ENCODE results near the gene GRK1. TPM values are rescaled to one million over a fixed set of nuclear protein-coding genes. Genes with fewer than 3 reads are reported as not detected.

GRK1 gene
- total RNA-seq, 1 donor from 2014 or later = 1.2 TPM

- H3K9me3 Mint-ChIP-seq (ENCODE audit: unreplicated experiment) = peaks cover 7% of the 10 kb centered on the region
- H3K27ac Mint-ChIP-seq (ENCODE audit: unreplicated experiment) = no peak overlapping the region
Measured at GRCh38 chr13:113658836-113659235, 8.2 kb upstream of the GRK1 start.

GRCh38 chr13:113659337-113659736 lies 7.7 kb upstream of the GRK1 start:
- DNase-seq = no peak
- no peak overlapping the region for H3K4me3 Mint-ChIP-seq (ENCODE audit: unreplicated experiment)
- H3K4me1 Mint-ChIP-seq (ENCODE audit: low read depth, unreplicated experiment) = no peaks in the 10 kb centered on the region
- peaks cover 6% of the 10 kb centered on the region for H3K9me3 Mint-ChIP-seq (ENCODE audit: unreplicated experiment)
- peaks cover 18% of the 10 kb centered on the region for H3K36me3 Mint-ChIP-seq (ENCODE audit: unreplicated experiment)
- no peak for TF ChIP-seq CTCF (IDR thresholded peaks at IDR 0.05; ENCODE audit: partially characterized antibody, unreplicated experiment)
- H3K27ac Mint-ChIP-seq (ENCODE audit: unreplicated experiment) = no peak overlapping the region
- H3K27me3 Mint-ChIP-seq (ENCODE audit: unreplicated experiment) = peaks cover 4% of the 10 kb centered on the region

More at GRCh38 chr13:113658836-113659235, 8.2 kb upstream of the GRK1 start:
- Mint-ChIP-seq H3K27me3 (ENCODE audit: unreplicated experiment) (peaks cover 2% of the 10 kb centered on the region), H3K4me3 (ENCODE audit: unreplicated experiment) (no peak overlapping the region), H3K4me1 (ENCODE audit: low read depth, unreplicated experiment) (no peaks in the 10 kb centered on the region), H3K36me3 (ENCODE audit: unreplicated experiment) (peaks cover 18% of the 10 kb centered on the region)
- TF ChIP-seq CTCF (IDR thresholded peaks at IDR 0.05; ENCODE audit: partially characterized antibody, unreplicated experiment) = no peak
- DNase-seq = peak; percentile 6

GRCh38 chr13:113660066-113660465 lies 7.0 kb upstream of the GRK1 start:
- DNase-seq = no peak
- H3K27ac Mint-ChIP-seq (ENCODE audit: unreplicated experiment) = no peak overlapping the region
- no peaks in the 10 kb centered on the region for H3K4me1 Mint-ChIP-seq (ENCODE audit: low read depth, unreplicated experiment)
- no peak for TF ChIP-seq CTCF (IDR thresholded peaks at IDR 0.05; ENCODE audit: partially characterized antibody, unreplicated experiment)
- no peak overlapping the region for H3K4me3 Mint-ChIP-seq (ENCODE audit: unreplicated experiment)
- peaks cover 6% of the 10 kb centered on the region for H3K9me3 Mint-ChIP-seq (ENCODE audit: unreplicated experiment)
- H3K27me3 Mint-ChIP-seq (ENCODE audit: unreplicated experiment) = peaks cover 4% of the 10 kb centered on the region
- H3K36me3 Mint-ChIP-seq (ENCODE audit: unreplicated experiment) = peaks cover 18% of the 10 kb centered on the region

- no peak overlapping the region for H3K27ac Mint-ChIP-seq (ENCODE audit: unreplicated experiment)
- DNase-seq = no peak
- H3K9me3 Mint-ChIP-seq (ENCODE audit: unreplicated experiment) = peaks cover 9% of the 10 kb centered on the region
- H3K36me3 Mint-ChIP-seq (ENCODE audit: unreplicated experiment) = peaks cover 18% of the 10 kb centered on the region
- H3K4me1 Mint-ChIP-seq (ENCODE audit: low read depth, unreplicated experiment) = no peaks in the 10 kb centered on the region
- H3K27me3 Mint-ChIP-seq (ENCODE audit: unreplicated experiment) = peaks cover 4% of the 10 kb centered on the region
- TF ChIP-seq CTCF (IDR thresholded peaks at IDR 0.05; ENCODE audit: partially characterized antibody, unreplicated experiment) = no peak
- no peak overlapping the region for H3K4me3 Mint-ChIP-seq (ENCODE audit: unreplicated experiment)
Measured at GRCh38 chr13:113661509-113661908, 5.5 kb upstream of the GRK1 start.

- Mint-ChIP-seq H3K4me1 (ENCODE audit: low read depth, unreplicated experiment) (no peaks in the 10 kb centered on the region), H3K36me3 (ENCODE audit: unreplicated experiment) (peaks cover 18% of the 10 kb centered on the region), H3K27ac (ENCODE audit: unreplicated experiment) (no peak overlapping the region), H3K4me3 (ENCODE audit: unreplicated experiment) (no peak overlapping the region), H3K9me3 (ENCODE audit: unreplicated experiment) (peaks cover 10% of the 10 kb centered on the region), H3K27me3 (ENCODE audit: unreplicated experiment) (peaks cover 9% of the 10 kb centered on the region)
- DNase-seq = peak; percentile 12
- TF ChIP-seq CTCF (IDR thresholded peaks at IDR 0.05; ENCODE audit: partially characterized antibody, unreplicated experiment) = no peak
Measured at GRCh38 chr13:113663934-113664333, 3.1 kb upstream of the GRK1 start.

Measured in glutamatergic neuron (in vitro differentiated cells).